Measurements from ENCODE around the gene PROSER1. TPM values are rescaled to one million over a fixed set of nuclear protein-coding genes. Genes with fewer than 3 reads are reported as not detected.
"Not testable (repeated sequence)": the region's sequence is repeated elsewhere in the genome, so short reads cannot be mapped to it uniquely, and the experiment has no call there.

Gene PROSER1
- polyA plus RNA-seq, 3 donors from 2014 or later: 5.4 to 19.7 (median 6.8) TPM

- Mint-ChIP-seq H3K4me3 (no peak overlapping the region), H3K27me3 (ENCODE audit: low read depth in 3 of 3) (peaks cover 0 to 5% (median 1%) of the 10 kb centered on the region in 3 donors), H3K9me3 (no peaks in the 10 kb centered on the region), H3K36me3 (peaks cover 25 to 45% (median 40%) of the 10 kb centered on the region in 3 donors), H3K4me1 (peaks cover 16 to 30% of the 10 kb centered on the region in 2 donors), H3K27ac (peak overlapping the region in 2 of 6 donors; percentile 19 to 47)
- no peak for DNase-seq
Observed at GRCh38 chr13:39016087-39016486, 21.8 kb downstream of the PROSER1 start.

- DNase-seq: no peak
- H3K4me1 Mint-ChIP-seq: peaks cover 13 to 19% of the 10 kb centered on the region in 2 donors
- H3K4me3 Mint-ChIP-seq: no peak overlapping the region
- H3K27me3 Mint-ChIP-seq (ENCODE audit: low read depth in 3 of 3): peaks cover 0 to 5% (median 1%) of the 10 kb centered on the region in 3 donors
- no peaks in the 10 kb centered on the region for H3K9me3 Mint-ChIP-seq
- H3K27ac Mint-ChIP-seq: peak overlapping the region in 1 of 6 donors; percentile 64
- H3K36me3 Mint-ChIP-seq: peaks cover 33 to 51% (median 47%) of the 10 kb centered on the region in 3 donors
Observed at GRCh38 chr13:39013462-39013861, 24.4 kb downstream of the PROSER1 start.

- Mint-ChIP-seq H3K4me3 (no peak overlapping the region), H3K36me3 (peaks cover 33 to 54% (median 51%) of the 10 kb centered on the region in 3 donors), H3K27me3 (ENCODE audit: low read depth in 3 of 3) (peaks cover 0 to 2% (median 1%) of the 10 kb centered on the region in 3 donors), H3K4me1 (peaks cover 5 to 11% of the 10 kb centered on the region in 2 donors), H3K27ac (peak overlapping the region in 2 of 6 donors; percentile 17 to 75), H3K9me3 (no peaks in the 10 kb centered on the region)
- no peak for DNase-seq
Observed at GRCh38 chr13:39012608-39013007, 25.3 kb downstream of the PROSER1 start.

GRCh38 chr13:39006371-39007111 is 31.3 kb downstream of the PROSER1 start:
- H3K4me3 Mint-ChIP-seq; H3K9me3 Mint-ChIP-seq; H3K4me1 Mint-ChIP-seq; DNase-seq; H3K27ac Mint-ChIP-seq; H3K27me3 Mint-ChIP-seq (ENCODE audit: low read depth in 3 of 3): not testable (repeated sequence)
- H3K36me3 Mint-ChIP-seq: peaks cover 15 to 26% (median 25%) of the 10 kb centered on the region in 3 donors

GRCh38 chr13:38998739-38999138 is 39.1 kb downstream of the PROSER1 start:
- DNase-seq: no peak
- Mint-ChIP-seq H3K27ac (no peak overlapping the region), H3K36me3 (no peaks in the 10 kb centered on the region), H3K4me3 (no peak overlapping the region), H3K27me3 (ENCODE audit: low read depth in 3 of 3) (no peaks in the 10 kb centered on the region), H3K9me3 (no peaks in the 10 kb centered on the region), H3K4me1 (no peaks in the 10 kb centered on the region)

- DNase-seq: no peak
- H3K36me3 Mint-ChIP-seq: no peaks in the 10 kb centered on the region
- peaks cover 0 to 4% (median 3%) of the 10 kb centered on the region in 3 donors for H3K27me3 Mint-ChIP-seq (ENCODE audit: low read depth in 3 of 3)
- H3K9me3 Mint-ChIP-seq: peaks cover 0 to 5% (median 0%) of the 10 kb centered on the region in 6 donors
- no peak overlapping the region for H3K4me3 Mint-ChIP-seq
- no peaks in the 10 kb centered on the region for H3K4me1 Mint-ChIP-seq
- no peak overlapping the region for H3K27ac Mint-ChIP-seq
Observed at GRCh38 chr13:38993381-38993780, 44.5 kb downstream of the PROSER1 start.

- H3K4me1 Mint-ChIP-seq: no peaks in the 10 kb centered on the region
- no peak within 1 kb of the TSS for H3K4me3 Mint-ChIP-seq
Observed at GRCh38 chr13:38990693-38991092, 47.2 kb downstream of the PROSER1 start, which contains the start of gene STOML3. Gene STOML3, minus strand, starts transcription at chr13:38990831. Its CDS starts 110 bp downstream, at chr13:38990721.

GRCh38 chr13:38981096-38981495 is 56.8 kb downstream of the PROSER1 start:
- Mint-ChIP-seq H3K27ac (no peak overlapping the region), H3K4me1 (no peaks in the 10 kb centered on the region), H3K9me3 (peaks cover 0 to 6% (median 2%) of the 10 kb centered on the region in 6 donors), H3K36me3 (no peaks in the 10 kb centered on the region), H3K4me3 (no peak overlapping the region), H3K27me3 (ENCODE audit: low read depth in 3 of 3) (peaks cover 0 to 4% (median 0%) of the 10 kb centered on the region in 3 donors)
- DNase-seq: no peak

More at GRCh38 chr13:38990693-38991092, 47.2 kb downstream of the PROSER1 start, which contains the start of gene STOML3:
- Mint-ChIP-seq H3K9me3 (peaks cover 0 to 5% (median 0%) of the 10 kb centered on the region in 6 donors), H3K36me3 (no peaks in the 10 kb centered on the region), H3K27ac (peak within 1 kb of the TSS in 1 of 6 donors; percentile 4), H3K27me3 (ENCODE audit: low read depth in 3 of 3) (peaks cover 0 to 4% (median 3%) of the 10 kb centered on the region in 3 donors)
- DNase-seq: no peak

GRCh38 chr13:38980750-38981078 is 57.2 kb downstream of the PROSER1 start:
- H3K4me3 Mint-ChIP-seq: no peak overlapping the region
- peaks cover 0 to 6% (median 0%) of the 10 kb centered on the region in 3 donors for H3K27me3 Mint-ChIP-seq (ENCODE audit: low read depth in 3 of 3)
- no peak for DNase-seq
- no peaks in the 10 kb centered on the region for H3K4me1 Mint-ChIP-seq
- no peak overlapping the region for H3K27ac Mint-ChIP-seq
- peaks cover 0 to 6% (median 2%) of the 10 kb centered on the region in 6 donors for H3K9me3 Mint-ChIP-seq
- no peaks in the 10 kb centered on the region for H3K36me3 Mint-ChIP-seq

- Mint-ChIP-seq H3K4me1 (no peaks in the 10 kb centered on the region), H3K4me3 (no peak overlapping the region), H3K36me3 (no peaks in the 10 kb centered on the region), H3K27me3 (ENCODE audit: low read depth in 3 of 3) (peaks cover 0 to 6% (median 0%) of the 10 kb centered on the region in 3 donors), H3K9me3 (peaks cover 0 to 6% (median 2%) of the 10 kb centered on the region in 6 donors), H3K27ac (no peak overlapping the region)
- DNase-seq: no peak
Observed at GRCh38 chr13:38979891-38980749, 57.8 kb downstream of the PROSER1 start.

GRCh38 chr13:38970380-38971051 is 67.4 kb downstream of the PROSER1 start:
- peaks cover 0 to 2% (median 2%) of the 10 kb centered on the region in 3 donors for H3K27me3 Mint-ChIP-seq (ENCODE audit: low read depth in 3 of 3)
- no peak overlapping the region for H3K4me3 Mint-ChIP-seq
- H3K27ac Mint-ChIP-seq: no peak overlapping the region
- no peaks in the 10 kb centered on the region for H3K36me3 Mint-ChIP-seq
- no peaks in the 10 kb centered on the region for H3K4me1 Mint-ChIP-seq
- H3K9me3 Mint-ChIP-seq: no peaks in the 10 kb centered on the region
- DNase-seq: no peak

GRCh38 chr13:38969187-38969586 is 68.7 kb downstream of the PROSER1 start:
- Mint-ChIP-seq H3K4me1 (no peaks in the 10 kb centered on the region), H3K27me3 (ENCODE audit: low read depth in 3 of 3) (peaks cover 0 to 2% (median 2%) of the 10 kb centered on the region in 3 donors), H3K27ac (no peak overlapping the region), H3K4me3 (no peak overlapping the region), H3K36me3 (no peaks in the 10 kb centered on the region), H3K9me3 (no peaks in the 10 kb centered on the region)
- no peak for DNase-seq

- H3K4me3 Mint-ChIP-seq: no peak overlapping the region
- H3K4me1 Mint-ChIP-seq: no peaks in the 10 kb centered on the region
- H3K27me3 Mint-ChIP-seq (ENCODE audit: low read depth in 3 of 3): peaks cover 0 to 2% (median 0%) of the 10 kb centered on the region in 3 donors
- DNase-seq: no peak
- H3K36me3 Mint-ChIP-seq: no peaks in the 10 kb centered on the region
- H3K27ac Mint-ChIP-seq: no peak overlapping the region
- no peaks in the 10 kb centered on the region for H3K9me3 Mint-ChIP-seq
Observed at GRCh38 chr13:38967446-38967845, 70.4 kb downstream of the PROSER1 start.

All from immature natural killer cell (primary cell).